Measurements from ENCODE around the gene PGAM5.

DNA sequence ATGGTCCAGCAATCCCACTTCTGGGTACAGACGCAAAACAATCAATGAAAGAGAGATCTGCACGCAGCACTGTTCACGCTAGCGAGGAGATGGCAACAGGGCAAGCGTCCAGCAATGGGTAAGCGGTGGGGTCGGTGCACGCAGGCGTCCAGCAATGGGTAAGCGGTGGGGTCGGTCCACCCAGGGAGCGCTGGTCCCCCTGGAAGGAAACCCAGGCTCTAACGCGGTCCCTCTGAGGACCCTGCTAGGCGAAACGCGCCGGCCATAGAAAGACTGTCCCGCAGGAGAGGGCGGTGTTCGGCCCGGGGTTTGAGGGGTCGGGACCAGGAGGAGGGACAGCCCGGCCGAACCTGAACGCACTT, 618 bp upstream of the PGAM5 start:
- TF ChIP-seq, protein P1, sequence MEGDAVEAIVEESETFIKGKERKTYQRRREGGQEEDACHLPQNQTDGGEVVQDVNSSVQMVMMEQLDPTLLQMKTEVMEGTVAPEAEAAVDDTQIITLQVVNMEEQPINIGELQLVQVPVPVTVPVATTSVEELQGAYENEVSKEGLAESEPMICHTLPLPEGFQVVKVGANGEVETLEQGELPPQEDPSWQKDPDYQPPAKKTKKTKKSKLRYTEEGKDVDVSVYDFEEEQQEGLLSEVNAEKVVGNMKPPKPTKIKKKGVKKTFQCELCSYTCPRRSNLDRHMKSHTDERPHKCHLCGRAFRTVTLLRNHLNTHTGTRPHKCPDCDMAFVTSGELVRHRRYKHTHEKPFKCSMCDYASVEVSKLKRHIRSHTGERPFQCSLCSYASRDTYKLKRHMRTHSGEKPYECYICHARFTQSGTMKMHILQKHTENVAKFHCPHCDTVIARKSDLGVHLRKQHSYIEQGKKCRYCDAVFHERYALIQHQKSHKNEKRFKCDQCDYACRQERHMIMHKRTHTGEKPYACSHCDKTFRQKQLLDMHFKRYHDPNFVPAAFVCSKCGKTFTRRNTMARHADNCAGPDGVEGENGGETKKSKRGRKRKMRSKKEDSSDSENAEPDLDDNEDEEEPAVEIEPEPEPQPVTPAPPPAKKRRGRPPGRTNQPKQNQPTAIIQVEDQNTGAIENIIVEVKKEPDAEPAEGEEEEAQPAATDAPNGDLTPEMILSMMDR (IDR thresholded peaks at IDR 0.05), result no peak
- no peak for TF ChIP-seq POLR2A (IDR thresholded peaks at IDR 0.05)
